GM12878 (cell line): ENCODE data around the gene FYTTD1. TPM values are rescaled to one million over a fixed set of nuclear protein-coding genes. Genes with fewer than 3 reads are reported as not detected.

Experiments used
- ASH2L ChIP-seq: fragments of 300-600, 200-600 bp; sonication (generic); IDR thresholded peaks from 2 replicates; pipeline ENCODE4 v1.6.1; 2017; ENCODE audit warnings: low read depth, mild to moderate bottlenecking, borderline replicate concordance
- BCLAF1 ChIP-seq: fragments of 450-650 bp; IDR thresholded peaks from 2 replicates; pipeline ENCODE4 v1.6.1; 2017; ENCODE audit warnings: antibody characterized with exemption, mild to moderate bottlenecking, moderate library complexity
- CREB1 ChIP-seq: IDR thresholded peaks from 2 replicates; pipeline ENCODE4 v1.6.1; 2012; ENCODE audit warnings: low read depth, mild to moderate bottlenecking, inconsistent platforms
- E2F8 ChIP-seq: fragments of 450-650 bp; IDR thresholded peaks from 2 replicates; pipeline ENCODE4 v1.6.1; 2018; ENCODE audit warnings: mild to moderate bottlenecking, low read depth, moderate library complexity; ENCODE audit not compliant: partially characterized antibody
- HDGF ChIP-seq: fragments of 450-650 bp; IDR thresholded peaks from 2 replicates; pipeline ENCODE4 v1.6.1; 2016; ENCODE audit warnings: antibody characterized with exemption
- IKZF1 ChIP-seq: fragments of 450-650 bp; conservative IDR thresholded peaks from 2 replicates; pipeline ENCODE4 v1.6.1; 2017; ENCODE audit warnings: antibody characterized with exemption, mild to moderate bottlenecking
- KLF5 ChIP-seq: fragments of 450-650 bp; IDR thresholded peaks from 2 replicates; pipeline ENCODE4 v1.6.1; 2014; ENCODE audit warnings: mild to moderate bottlenecking; ENCODE audit not compliant: partially characterized antibody
- MTA3 ChIP-seq: IDR thresholded peaks from 2 replicates; pipeline ENCODE4 v1.6.1; 2012; ENCODE audit warnings: low read length, inconsistent platforms, borderline replicate concordance
- MXI1 ChIP-seq: fragments of 150-350 bp; IDR thresholded peaks from 2 replicates; pipeline ENCODE4 v1.6.1; 2011; ENCODE audit warnings: low read depth, mild to moderate bottlenecking, inconsistent platforms, low read length, improper control_type of control experiment
- NR2C1 ChIP-seq: fragments of 450-650 bp; IDR thresholded peaks from 2 replicates; pipeline ENCODE4 v1.6.1; 2017; ENCODE audit warnings: antibody characterized with exemption, mild to moderate bottlenecking, moderate library complexity
- PBX3 ChIP-seq: IDR thresholded peaks from 2 replicates; pipeline ENCODE4 v1.6.1; 2011; ENCODE audit warnings: mild to moderate bottlenecking, low read depth, low read length, moderate library complexity; ENCODE audit not compliant: insufficient replicate concordance
- SIX5 ChIP-seq: IDR thresholded peaks from 2 replicates; pipeline ENCODE4 v1.6.1; 2011; ENCODE audit warnings: mild to moderate bottlenecking, low read depth, low read length, moderate library complexity; ENCODE audit not compliant: severe bottlenecking
- SKIL ChIP-seq: fragments of 450-650 bp; IDR thresholded peaks from 2 replicates; pipeline ENCODE4 v1.6.1; 2017; ENCODE audit warnings: mild to moderate bottlenecking, low read depth, inconsistent platforms; ENCODE audit not compliant: poor library complexity, severe bottlenecking
- YY1 ChIP-seq: IDR thresholded peaks from 2 replicates; pipeline ENCODE4 v1.6.1; 2011; ENCODE audit warnings: low read depth, mild to moderate bottlenecking, low read length
- ZNF207 ChIP-seq: fragments of 450-650 bp; IDR thresholded peaks from 2 replicates; pipeline ENCODE4 v1.6.1; 2014; ENCODE audit warnings: antibody characterized with exemption, mild to moderate bottlenecking, borderline replicate concordance
- ZNF274 ChIP-seq: IDR thresholded peaks from one replicate; pipeline ENCODE4 v1.8.0; 2011; ENCODE audit not compliant: insufficient read length, insufficient read depth
- polyA plus RNA-seq, 11 experiments: library from polyadenylated mRNA; depleted of rRNA in 4 of 11; unstranded in 6 of 11; stranded (reverse) in 5 of 11; fragments of >200 nt; fragmentation: Nextera tagmentation in 4 of 11; fragmentation: Illumina TruSeq in 1 of 11; extraction: Ambion mirVana in 4 of 11; extraction: Trizol in 1 of 11; gene quantifications; 1 replicate in 1 of 11; 2 replicates in 10 of 11; pipeline versions ENCODE4 v1.2.1 to v1.2.3, GENCODE V29; 2011 to 2016; ENCODE audit warnings: inconsistent platforms in 2 of 11, missing spikeins in 2 of 11, low read depth in 1 of 11
- total RNA-seq, 4 experiments: library from RNA; depleted of rRNA in 3 of 4; stranded (reverse); fragments of >200 nt in 3 of 4; fragmentation: Illumina TruSeq in 1 of 4; extraction: Trizol in 1 of 4; gene quantifications; 2 replicates each; pipeline versions ENCODE4 v1.2.1 to v1.2.3, GENCODE V29; 2013 to 2021

FYTTD1 gene
- total and polyA plus RNA-seq, 10 of the 15 experiments (the other 5 are each of a cell fraction or from before 2014, with no cell fraction given) = 25.5 to 101 (median 59.4) TPM

GRCh38 chr3:197798863-197799262, 49.2 kb downstream of the FYTTD1 start (continued):
- no peak for TF ChIP-seq E2F8
- no peak for TF ChIP-seq ZNF207
- TF ChIP-seq MXI1 = no peak
- no peak for TF ChIP-seq SIX5
- no peak for TF ChIP-seq ASH2L
- no peak for TF ChIP-seq HDGF
- TF ChIP-seq KLF5 = no peak
- no peak for TF ChIP-seq YY1
- TF ChIP-seq MTA3 = peak; percentile 74; the same call in 1 of the 2 replicates
- TF ChIP-seq CREB1 = peak; percentile 37; the same call in 1 of the 2 replicates
- TF ChIP-seq NR2C1 = no peak
- TF ChIP-seq BCLAF1 = no peak
- TF ChIP-seq IKZF1 = peak; percentile 70; the same call in 1 of the 2 replicates
- no peak for TF ChIP-seq SKIL
- TF ChIP-seq ZNF274 = no peak
- TF ChIP-seq PBX3 = no peak
